Astrocyte (in vitro differentiated cells and primary cell): ENCODE results near the gene JMJD8.

Source experiments
- CTCF ChIP-seq: IDR thresholded peaks from 2 replicates; pipeline ENCODE4 v1.5.1; 2011; ENCODE audit warnings: low read depth, mild to moderate bottlenecking, inconsistent platforms, low read length, moderate library complexity; ENCODE audit not compliant: insufficient read depth
- EZH2 ChIP-seq: IDR thresholded peaks from 2 replicates; pipeline ENCODE4 v1.6.1; 2012; ENCODE audit warnings: mild to moderate bottlenecking, low read length, inconsistent platforms; ENCODE audit not compliant: insufficient read depth

- TF ChIP-seq EZH2 (no peak), CTCF (no peak)
Measured at GRCh38 chr16:666572-666971, 17.6 kb downstream of the JMJD8 start.
